ENCODE measurements around the gene HECTD3. TPM values are rescaled to one million over a fixed set of nuclear protein-coding genes. Genes with fewer than 3 reads are reported as not detected.
A peak's percentile ranks its signal among the peaks of the same experiment; 100 is the strongest.

HECTD3 gene
- total RNA-seq, result 10 to 100 TPM; 28.0 to 51.7 (median 35.8) TPM

- H3K27me3 ChIP-seq, result no peaks in the 10 kb centered on the region
- TF ChIP-seq CTCF (IDR thresholded peaks at IDR 0.05) (peak in 1 of 3 experiments; percentile 6), POLR2AphosphoS5 (IDR thresholded peaks at IDR 0.05) (peak; percentile 63 to 76), POLR2A (IDR thresholded peaks at IDR 0.05; ENCODE audit: low read depth) (peak; percentile 24), EP300 (IDR thresholded peaks at IDR 0.05) (no peak)
- H3K36me3 ChIP-seq, result peaks cover 26 to 63% (median 56%) of the 10 kb centered on the region in 4 donors
- peaks cover 33 to 58% (median 55%) of the 10 kb centered on the region in 4 donors for H3K4me1 ChIP-seq
- peak; percentile 93 for DNase-seq (ENCODE audit: extremely low spot score)
- peak within 1 kb of the TSS; percentile 74 to 99 (median 96) for H3K4me3 ChIP-seq
- no peaks in the 10 kb centered on the region for H3K9me3 ChIP-seq
- H3K27ac ChIP-seq (replicated peaks in 1 of 4), result peak within 1 kb of the TSS; percentile 78 to 90 (median 84)
- 3% methylated on average over 14 of the region's 62 CpGs for WGBS
- intact Hi-C loops (cut with DNase I), result loop anchor here (5.0 to 10.0 kb wide), 3 partner anchors 194 to 481 kb away; partner anchors contain the start of genes BEST4, TESK2 and ZSWIM5
These were observed at the start of gene HECTD3 for GRCh38 chr1:45010855-45011811. Gene HECTD3, minus strand, starts transcription at chr1:45011324. Its CDS starts 67 bp downstream, at chr1:45011257.

GRCh38 chr1:45059829-45060228 lies 48.7 kb upstream of the HECTD3 start:
- no peaks in the 10 kb centered on the region for H3K4me1 ChIP-seq
- H3K4me3 ChIP-seq, result no peak overlapping the region
- WGBS, result 80% methylated on average over 2 of the region's 2 CpGs
- peaks cover 0 to 47% (median 10%) of the 10 kb centered on the region in 4 donors for H3K36me3 ChIP-seq
- H3K9me3 ChIP-seq, result no peaks in the 10 kb centered on the region
- H3K27ac ChIP-seq (replicated peaks in 1 of 4), result no peak overlapping the region
- intact Hi-C loops (cut with DNase I), result no loop called here
- no peaks in the 10 kb centered on the region for H3K27me3 ChIP-seq
- TF ChIP-seq POLR2AphosphoS5 (IDR thresholded peaks at IDR 0.05), result no peak
- TF ChIP-seq EP300 (IDR thresholded peaks at IDR 0.05), result no peak
- TF ChIP-seq POLR2A (IDR thresholded peaks at IDR 0.05; ENCODE audit: low read depth), result no peak
- no peak for TF ChIP-seq CTCF (IDR thresholded peaks at IDR 0.05)
- no peak for DNase-seq (ENCODE audit: extremely low spot score)

GRCh38 chr1:45057542-45057941 lies 46.4 kb upstream of the HECTD3 start:
- H3K27ac ChIP-seq (replicated peaks in 1 of 4), result no peak overlapping the region
- no peak for DNase-seq (ENCODE audit: extremely low spot score)
- intact Hi-C loops (cut with DNase I), result no loop called here
- H3K4me3 ChIP-seq, result no peak overlapping the region
- H3K4me1 ChIP-seq, result no peaks in the 10 kb centered on the region
- H3K36me3 ChIP-seq, result peaks cover 0 to 47% (median 10%) of the 10 kb centered on the region in 4 donors
- H3K27me3 ChIP-seq, result no peaks in the 10 kb centered on the region
- 86% methylated on average over 1 of the region's 1 CpG for WGBS
- TF ChIP-seq CTCF (IDR thresholded peaks at IDR 0.05) (no peak), POLR2A (IDR thresholded peaks at IDR 0.05; ENCODE audit: low read depth) (no peak), POLR2AphosphoS5 (IDR thresholded peaks at IDR 0.05) (no peak), EP300 (IDR thresholded peaks at IDR 0.05) (no peak)
- no peaks in the 10 kb centered on the region for H3K9me3 ChIP-seq

GRCh38 chr1:45051005-45051772 lies 40.1 kb upstream of the HECTD3 start:
- no peaks in the 10 kb centered on the region for H3K9me3 ChIP-seq
- no peak for DNase-seq (ENCODE audit: extremely low spot score)
- 88% methylated on average over 2 of the region's 2 CpGs for WGBS
- no peak overlapping the region for H3K27ac ChIP-seq (replicated peaks in 1 of 4)
- H3K36me3 ChIP-seq, result peaks cover 0 to 18% (median 4%) of the 10 kb centered on the region in 4 donors
- H3K4me1 ChIP-seq, result no peaks in the 10 kb centered on the region
- no peaks in the 10 kb centered on the region for H3K27me3 ChIP-seq
- intact Hi-C loops (cut with DNase I), result no loop called here
- TF ChIP-seq POLR2AphosphoS5 (IDR thresholded peaks at IDR 0.05), result no peak
- no peak for TF ChIP-seq EP300 (IDR thresholded peaks at IDR 0.05)
- no peak overlapping the region for H3K4me3 ChIP-seq

- Histone ChIP-seq H3K9me3 (no peaks in the 10 kb centered on the region), H3K4me1 (no peaks in the 10 kb centered on the region), H3K4me3 (no peak overlapping the region), H3K27me3 (no peaks in the 10 kb centered on the region), H3K27ac (replicated peaks in 1 of 4) (no peak overlapping the region), H3K36me3 (peaks cover 0 to 27% (median 9%) of the 10 kb centered on the region in 4 donors)
- WGBS, result 82% methylated on average over 5 of the region's 5 CpGs
- intact Hi-C loops (cut with DNase I), result no loop called here
- no peak for TF ChIP-seq POLR2AphosphoS5 (IDR thresholded peaks at IDR 0.05)
- no peak for TF ChIP-seq CTCF (IDR thresholded peaks at IDR 0.05)
- TF ChIP-seq POLR2A (IDR thresholded peaks at IDR 0.05; ENCODE audit: low read depth), result no peak
- TF ChIP-seq EP300 (IDR thresholded peaks at IDR 0.05), result no peak
- no peak for DNase-seq (ENCODE audit: extremely low spot score)
These were observed 35.9 kb upstream of the HECTD3 start for GRCh38 chr1:45047032-45047431.
